SH-SY5Y (cell line): Measurements from ENCODE around the gene MORC3.

Experiments used
- GATA2 ChIP-seq: IDR thresholded peaks from 2 replicates; pipeline ENCODE4 v1.6.1; 2011; ENCODE audit warnings: mild to moderate bottlenecking, low read depth, low read length
- GATA3 ChIP-seq: IDR thresholded peaks from 2 replicates; pipeline ENCODE4 v1.6.1; 2011; ENCODE audit warnings: low read depth, mild to moderate bottlenecking, low read length, moderate library complexity

DNA sequence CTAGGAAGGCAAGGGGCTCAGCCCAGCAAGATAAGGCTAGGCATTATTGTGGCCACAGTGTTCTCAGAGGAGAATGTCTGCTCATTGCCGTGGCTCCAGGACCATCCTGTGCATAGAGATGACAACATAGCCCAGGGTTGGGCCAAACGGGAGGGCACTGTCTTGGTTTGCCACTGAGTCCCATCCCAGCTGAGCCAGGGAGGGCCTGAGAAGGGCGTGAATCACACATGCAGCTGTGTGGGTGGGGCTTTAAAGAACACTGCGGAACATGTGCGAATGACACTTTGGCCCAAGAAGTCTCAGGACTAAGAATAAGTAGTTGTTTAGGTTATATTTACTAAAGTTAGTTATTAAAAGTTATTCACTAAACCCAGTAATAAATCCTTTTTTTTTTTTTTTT, 83.7 kb downstream of the MORC3 start:
- TF ChIP-seq GATA3 (no peak), GATA2 (no peak)
